Sigmoid colon (tissue), 4 donors: Measurements from ENCODE around the gene USP13.

ENCODE experiments used
- POLR2A ChIP-seq, 2 donors: fragments of 450-650 bp; IDR thresholded peaks; one replicate each; pipeline ENCODE4 v1.6.1; 2016; ENCODE audit warnings: antibody characterized with exemption in 2 of 2, mild to moderate bottlenecking in 2 of 2, moderate library complexity in 2 of 2
- POLR2AphosphoS5 ChIP-seq, 4 donors: sonication (generic); formaldehyde crosslinking; IDR thresholded peaks; one replicate each; pipeline ENCODE4 v1.6.1; 2017; ENCODE audit warnings: antibody characterized with exemption in 4 of 4
- TF ChIP-seq, protein P1 (sequence below), 4 experiments: fragments of 450-650 bp in 3 of 4; fragments of 200-600 bp in 1 of 4; IDR thresholded peaks; one replicate each; pipeline ENCODE4 v1.5.1; 2016 to 2019; ENCODE audit warnings: antibody characterized with exemption in 4 of 4, mild to moderate bottlenecking in 3 of 4, moderate library complexity in 2 of 4

- TF ChIP-seq, protein P1, sequence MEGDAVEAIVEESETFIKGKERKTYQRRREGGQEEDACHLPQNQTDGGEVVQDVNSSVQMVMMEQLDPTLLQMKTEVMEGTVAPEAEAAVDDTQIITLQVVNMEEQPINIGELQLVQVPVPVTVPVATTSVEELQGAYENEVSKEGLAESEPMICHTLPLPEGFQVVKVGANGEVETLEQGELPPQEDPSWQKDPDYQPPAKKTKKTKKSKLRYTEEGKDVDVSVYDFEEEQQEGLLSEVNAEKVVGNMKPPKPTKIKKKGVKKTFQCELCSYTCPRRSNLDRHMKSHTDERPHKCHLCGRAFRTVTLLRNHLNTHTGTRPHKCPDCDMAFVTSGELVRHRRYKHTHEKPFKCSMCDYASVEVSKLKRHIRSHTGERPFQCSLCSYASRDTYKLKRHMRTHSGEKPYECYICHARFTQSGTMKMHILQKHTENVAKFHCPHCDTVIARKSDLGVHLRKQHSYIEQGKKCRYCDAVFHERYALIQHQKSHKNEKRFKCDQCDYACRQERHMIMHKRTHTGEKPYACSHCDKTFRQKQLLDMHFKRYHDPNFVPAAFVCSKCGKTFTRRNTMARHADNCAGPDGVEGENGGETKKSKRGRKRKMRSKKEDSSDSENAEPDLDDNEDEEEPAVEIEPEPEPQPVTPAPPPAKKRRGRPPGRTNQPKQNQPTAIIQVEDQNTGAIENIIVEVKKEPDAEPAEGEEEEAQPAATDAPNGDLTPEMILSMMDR (IDR thresholded peaks at IDR 0.05), result no peak
- TF ChIP-seq POLR2AphosphoS5 (IDR thresholded peaks at IDR 0.05), result no peak
- TF ChIP-seq POLR2A (IDR thresholded peaks at IDR 0.05), result no peak
Observed at GRCh38 chr3:179677884-179678283, 25.0 kb downstream of the USP13 start.
